HG02798 (cell line): Measurements from ENCODE around the gene ARHGAP10.

ENCODE experiments used
- ATAC-seq: cut with Tn5 transposase; IDR thresholded peaks from one replicate; pipeline ENCODE4 v1.9.1; 2021; ENCODE audit warnings: mild to moderate bottlenecking; ENCODE audit not compliant: unreplicated experiment, poor library complexity

ARHGAP10 gene

GRCh38 chr4:147731580-147732517 is at the start of gene ARHGAP10:
TSS of gene ARHGAP10 (plus strand) at chr4:147732088. CDS start at chr4:147732302, 214 bp downstream.
- peak; percentile 74 for ATAC-seq

GRCh38 chr4:147682755-147683154 is 49.1 kb upstream of the ARHGAP10 start:
- ATAC-seq: no peak

GRCh38 chr4:147683188-147683591 is 48.7 kb upstream of the ARHGAP10 start:
- no peak for ATAC-seq

DNA sequence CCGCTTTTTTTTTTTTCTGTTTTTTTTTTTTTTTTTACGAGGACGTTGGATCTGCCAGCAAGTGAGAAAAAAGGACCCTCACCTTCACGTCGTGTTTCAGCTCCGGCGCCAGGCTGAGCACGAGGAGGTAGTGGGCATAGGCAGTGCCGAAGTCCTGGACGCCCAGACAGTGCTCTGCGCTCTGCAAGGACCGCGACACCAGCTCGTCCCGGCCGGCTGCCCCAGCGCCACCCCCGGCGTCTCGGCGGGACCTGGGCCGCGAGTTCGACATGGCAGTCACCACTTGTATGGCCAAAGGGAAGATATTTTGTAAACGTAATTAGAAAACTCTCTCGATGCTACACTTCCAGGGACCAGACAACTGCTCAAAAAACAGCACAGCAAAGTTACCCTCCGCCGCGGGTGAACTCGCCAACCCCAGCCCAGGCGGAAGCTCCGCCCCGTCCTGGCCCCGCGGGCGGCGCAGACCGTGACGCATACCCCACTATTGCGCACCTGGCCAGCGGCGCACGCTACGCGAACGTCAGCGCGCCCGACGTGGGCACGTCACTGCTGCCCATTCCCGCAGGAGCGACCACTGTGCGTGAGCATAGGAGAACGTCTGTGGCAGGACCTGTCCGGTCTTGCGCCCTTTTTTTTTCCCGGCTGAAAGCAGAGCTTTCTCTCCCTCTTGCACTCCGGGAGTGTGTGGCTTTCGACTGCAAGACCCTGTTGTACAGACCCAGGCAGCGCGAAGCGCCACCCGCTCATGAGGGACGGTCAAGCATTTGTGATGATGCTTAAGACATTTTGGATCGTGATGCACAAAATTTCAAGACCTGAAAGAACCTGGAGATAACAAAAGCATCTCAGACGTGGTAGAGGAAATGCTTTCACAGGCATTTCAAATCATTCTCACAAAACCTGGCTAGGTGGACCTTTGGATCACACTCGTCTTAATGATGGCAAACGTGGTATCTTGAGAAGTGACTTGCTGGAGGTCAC is 47.9 kb upstream of the ARHGAP10 start, which contains the start of gene PRMT9:
Gene PRMT9, minus strand, starts transcription at position 447 of the 984 bp plus-strand sequence. Its CDS starts 176 bp downstream, at position 271.
- peak; percentile 100 for ATAC-seq

DNA sequence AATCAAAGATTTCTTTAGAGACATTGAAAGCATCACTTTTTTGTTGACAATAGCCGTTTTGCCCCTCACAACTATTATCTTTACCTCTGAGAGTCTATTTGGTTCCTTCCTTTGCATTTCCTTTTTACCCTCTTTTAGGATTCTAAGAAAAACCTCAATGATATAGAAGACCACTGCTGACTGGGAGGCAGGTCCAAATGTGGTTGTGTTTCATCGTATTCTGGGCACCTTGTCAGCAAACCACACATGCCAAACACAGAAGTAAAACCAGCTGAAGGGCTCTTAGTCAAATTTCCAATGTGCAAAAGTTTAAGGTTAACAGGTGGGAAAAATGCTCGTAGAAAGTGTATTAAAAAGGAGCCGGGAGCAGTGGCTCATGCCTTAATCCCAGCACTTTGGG is 42.8 kb upstream of the ARHGAP10 start:
- ATAC-seq: no peak

DNA sequence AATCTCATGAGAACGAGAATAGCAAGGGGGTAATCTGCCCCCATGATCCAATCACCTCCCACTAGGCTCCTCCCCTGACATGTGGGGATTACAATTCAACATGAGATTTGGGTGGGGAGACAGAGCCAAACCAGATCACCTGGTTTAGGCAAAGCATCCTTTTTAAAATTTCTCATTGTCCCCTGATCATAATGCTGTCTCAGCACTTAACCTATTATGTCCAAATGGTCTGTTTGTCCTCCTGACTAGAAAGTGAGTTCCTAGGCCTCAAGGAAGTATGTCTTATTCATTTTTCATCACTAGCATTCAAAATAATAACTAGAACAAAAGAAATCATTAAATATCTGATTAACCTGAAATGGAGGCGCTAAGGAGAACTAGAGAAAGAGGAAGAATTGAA is 40.1 kb upstream of the ARHGAP10 start:
- ATAC-seq: no peak

DNA sequence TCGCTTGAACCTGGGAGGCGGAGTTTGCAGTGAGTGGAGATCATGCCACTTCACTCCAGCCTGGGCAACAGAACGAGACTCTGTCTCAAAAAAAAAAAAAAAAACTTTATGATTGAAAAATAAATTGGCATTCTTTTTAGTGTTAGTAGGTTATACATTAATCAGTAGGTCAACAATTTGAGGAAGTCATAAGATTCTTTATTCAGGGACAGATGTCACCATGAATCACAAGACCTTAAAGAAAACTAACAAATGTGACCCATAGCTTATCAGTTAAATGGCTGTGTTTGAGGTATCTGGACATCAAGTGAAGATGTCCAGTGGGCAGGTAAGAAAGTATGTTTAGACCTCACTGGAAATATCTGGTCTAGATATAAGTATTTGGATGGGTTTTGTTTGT is 38.7 kb upstream of the ARHGAP10 start:
- no peak for ATAC-seq

- ATAC-seq: no peak
Observed at GRCh38 chr4:147696866-147697265, 35.0 kb upstream of the ARHGAP10 start.

DNA sequence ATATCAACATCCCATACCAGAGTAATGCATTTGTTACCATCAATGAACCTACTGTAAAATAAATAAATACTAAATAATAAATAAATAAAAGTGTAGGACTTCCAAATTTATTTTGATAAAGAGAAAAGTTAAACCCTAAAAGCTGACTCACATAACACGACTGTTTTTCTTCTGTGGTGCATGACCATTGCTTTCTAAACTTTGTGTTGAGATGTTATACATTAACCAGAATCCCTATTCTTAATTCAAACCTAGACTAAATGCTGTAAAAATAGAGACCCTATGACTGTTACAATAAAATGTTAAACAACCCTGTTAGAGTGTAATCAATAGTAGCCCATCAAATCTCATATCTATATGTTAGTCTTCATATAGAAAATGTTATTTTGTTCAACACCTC is 27.0 kb upstream of the ARHGAP10 start:
- ATAC-seq: no peak

DNA sequence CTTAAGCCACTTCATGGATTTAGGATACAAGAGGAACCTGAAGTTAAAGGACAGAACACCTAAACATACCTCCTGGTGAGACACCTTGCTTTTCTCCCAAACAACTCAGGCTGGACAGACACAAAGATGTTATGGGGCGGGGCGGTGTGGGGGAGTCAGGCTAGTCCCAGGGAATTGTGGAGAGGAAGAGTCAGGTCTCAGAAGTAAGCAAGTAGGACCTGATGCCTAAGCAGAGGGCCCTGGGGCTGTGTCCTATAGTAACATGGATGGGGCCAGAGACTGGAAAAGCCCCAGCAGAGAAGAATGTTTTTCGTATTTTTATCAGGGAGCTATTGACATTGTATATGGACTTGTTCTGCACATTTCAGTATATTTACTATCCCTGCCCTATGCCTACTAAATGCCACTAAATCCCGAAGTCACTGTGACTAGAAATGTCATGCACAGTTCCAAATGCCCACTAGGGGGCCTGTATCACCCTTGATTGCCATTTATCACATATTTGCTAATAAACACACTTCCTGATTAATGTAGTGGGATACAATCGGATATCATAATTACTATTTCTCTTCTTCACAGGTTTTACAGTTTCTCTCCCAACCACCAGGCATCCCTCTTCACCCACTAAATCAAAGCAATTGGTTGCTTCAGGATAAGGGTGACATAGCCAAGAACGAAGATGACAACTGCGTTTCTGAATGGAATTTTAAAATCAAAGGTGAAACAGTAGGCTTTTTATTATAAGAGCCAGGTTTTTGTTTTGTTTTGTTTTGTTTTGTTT is 23.8 kb upstream of the ARHGAP10 start:
- peak; percentile 72 for ATAC-seq

GRCh38 chr4:147709999-147710398 is 21.9 kb upstream of the ARHGAP10 start:
- ATAC-seq: no peak

DNA sequence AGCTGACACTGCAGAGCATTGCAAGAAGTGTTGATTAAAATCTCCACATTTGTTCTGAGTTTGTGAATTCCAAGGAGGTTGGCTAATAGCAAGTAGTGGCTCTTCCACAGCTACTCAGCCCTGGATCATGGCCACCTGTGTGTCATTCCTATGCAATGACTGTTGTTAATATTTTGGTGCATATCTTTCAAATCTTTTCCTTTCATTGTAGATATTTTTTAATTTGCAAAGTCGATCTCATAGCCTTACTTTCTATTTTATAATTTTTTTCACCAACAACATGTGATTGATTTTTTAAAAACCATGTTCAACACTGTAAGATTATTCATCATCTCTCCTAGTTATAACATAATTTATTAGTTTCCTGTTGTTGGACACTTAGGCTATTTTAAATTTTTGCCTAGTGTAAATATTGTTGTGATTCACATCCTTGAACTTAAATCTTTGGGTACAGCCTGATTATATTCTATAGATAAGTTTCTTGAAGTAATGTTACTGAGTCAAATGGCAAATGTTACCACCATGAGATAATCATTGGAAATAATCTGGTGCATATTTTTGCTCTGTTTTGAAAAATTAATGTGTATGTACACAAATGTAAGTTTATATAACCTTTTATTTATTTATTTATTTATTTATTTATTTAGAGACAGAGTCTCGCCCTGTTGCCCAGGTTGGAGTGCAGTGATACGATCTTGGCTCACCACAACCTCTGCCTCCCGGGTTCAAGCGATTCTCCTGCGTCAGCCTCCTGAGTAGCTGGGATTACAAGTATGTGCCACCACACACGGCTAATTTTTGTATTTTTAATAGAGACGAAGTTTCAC is 17.1 kb upstream of the ARHGAP10 start:
- ATAC-seq: no peak

DNA sequence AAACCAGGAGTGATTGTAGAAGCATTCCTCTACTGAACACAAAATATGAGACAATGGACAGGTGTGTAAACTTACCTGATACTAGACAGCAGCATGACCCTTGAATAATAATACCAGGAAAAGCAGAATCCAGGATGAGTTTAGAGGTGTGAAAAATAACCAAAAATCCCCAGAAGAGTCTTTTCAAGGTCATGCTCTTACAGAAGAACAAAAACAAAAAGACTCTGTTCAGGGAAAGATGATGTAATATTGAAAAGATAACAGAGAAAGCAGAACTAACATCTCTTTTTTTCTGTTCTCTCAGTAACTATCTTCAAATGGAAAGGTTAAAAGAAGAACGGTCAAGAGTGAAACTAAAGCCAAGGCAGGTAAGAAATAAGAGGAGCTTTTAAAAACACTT is 14.0 kb upstream of the ARHGAP10 start:
- ATAC-seq: peak; percentile 90

- ATAC-seq: no peak
Observed at GRCh38 chr4:147723326-147723725, 8.6 kb upstream of the ARHGAP10 start.

- ATAC-seq: no peak
Observed at GRCh38 chr4:147724468-147725201, 7.3 kb upstream of the ARHGAP10 start.

GRCh38 chr4:147725673-147726072 is 6.2 kb upstream of the ARHGAP10 start:
- no peak for ATAC-seq

DNA sequence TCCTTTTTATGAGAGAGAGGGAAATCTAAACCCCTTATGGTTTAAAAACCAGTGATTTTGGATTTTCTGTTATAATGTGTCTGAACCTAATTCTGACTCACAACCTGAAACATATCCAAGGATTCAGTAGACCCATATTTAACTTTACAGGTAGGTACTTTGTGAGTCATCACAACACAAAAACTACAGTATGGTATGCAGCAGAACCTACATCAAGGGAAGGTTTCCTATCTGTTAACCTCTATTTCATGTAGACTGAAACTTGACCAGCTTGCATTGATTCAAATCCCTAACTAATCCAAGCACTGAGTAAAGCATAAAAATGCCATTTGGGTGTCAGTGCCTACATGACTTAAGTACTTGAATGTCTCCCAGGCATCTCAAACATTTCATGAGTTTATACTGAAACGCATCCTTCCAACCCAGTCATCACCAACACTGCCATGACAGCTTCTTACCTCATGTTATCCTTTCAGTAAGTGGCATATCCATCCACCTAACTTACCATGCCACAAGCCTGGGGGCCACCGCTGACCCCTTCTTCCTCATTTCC is 4.3 kb upstream of the ARHGAP10 start:
- no peak for ATAC-seq

GRCh38 chr4:147730333-147730732 is 1.6 kb upstream of the ARHGAP10 start:
- ATAC-seq: no peak
